ENCODE measurements around the gene C6orf15.
A peak's percentile ranks its signal among the peaks of the same experiment; 100 is the strongest.
"Not testable (repeated sequence)": the region's sequence is repeated elsewhere in the genome, so short reads cannot be mapped to it uniquely, and the experiment has no call there.

C6orf15 gene

DNA sequence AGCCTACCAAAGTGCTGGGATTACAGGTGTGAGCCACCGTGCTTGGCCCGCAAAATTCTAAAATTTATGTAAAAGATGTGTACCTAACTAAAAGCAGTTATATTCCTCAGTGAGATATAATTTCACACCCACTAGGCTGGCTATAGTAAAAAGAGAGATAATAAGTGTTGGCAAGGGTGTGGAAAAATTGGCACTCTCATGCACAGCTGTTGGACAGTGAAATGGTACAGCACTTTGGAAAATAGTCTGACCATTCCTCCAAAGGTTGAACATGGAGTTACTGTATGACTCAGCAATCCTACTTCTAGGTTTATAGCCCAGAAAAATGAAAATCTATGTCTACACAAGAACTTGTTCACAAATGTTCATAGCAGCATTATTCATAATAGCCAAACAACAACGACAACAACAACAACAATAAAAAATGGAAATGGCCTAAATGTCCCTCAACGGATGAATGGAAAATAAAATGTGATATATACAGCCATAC, 13.9 kb downstream of the C6orf15 start:
- no peak for DNase-seq

DNA sequence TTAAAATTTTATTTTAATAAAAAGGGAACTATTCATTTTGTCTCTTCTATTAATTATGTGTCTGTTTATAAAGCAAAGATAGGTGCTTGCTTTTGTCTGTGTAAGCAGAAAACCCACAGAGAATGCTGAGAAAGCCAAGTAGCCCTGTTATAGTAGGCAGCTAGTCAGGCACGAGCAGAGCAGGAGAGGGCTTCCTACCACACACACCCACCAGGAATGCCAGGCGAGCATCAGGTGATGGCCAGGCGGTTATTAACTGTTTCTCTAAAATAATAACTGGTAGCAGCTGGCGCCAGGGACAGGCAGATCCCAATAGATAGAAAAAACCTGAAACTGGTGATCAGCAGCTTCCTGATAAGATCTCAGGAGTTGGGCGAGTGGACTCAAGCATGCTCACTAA, 15.7 kb downstream of the C6orf15 start:
- DNase-seq: no peak

DNA sequence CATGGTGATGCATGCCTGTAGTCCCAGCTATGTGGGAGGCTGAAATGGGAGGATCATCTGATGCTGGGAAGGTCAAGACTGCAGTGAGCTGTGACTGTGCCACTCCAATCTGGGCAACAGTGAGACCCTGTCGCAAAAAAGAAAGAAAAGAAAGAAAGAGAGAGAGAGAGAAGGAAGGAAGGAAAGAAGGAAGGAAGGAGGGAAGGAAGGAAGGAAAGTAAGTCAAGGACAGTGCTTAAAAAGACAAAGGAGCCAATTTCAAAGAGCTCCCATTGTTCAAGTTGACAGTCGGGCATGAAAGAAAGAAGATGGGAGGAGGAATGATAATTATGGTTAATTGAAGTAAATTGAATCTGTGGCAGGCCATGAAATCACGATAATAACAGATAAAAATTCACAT, 16.2 kb downstream of the C6orf15 start:
- DNase-seq: no peak

DNA sequence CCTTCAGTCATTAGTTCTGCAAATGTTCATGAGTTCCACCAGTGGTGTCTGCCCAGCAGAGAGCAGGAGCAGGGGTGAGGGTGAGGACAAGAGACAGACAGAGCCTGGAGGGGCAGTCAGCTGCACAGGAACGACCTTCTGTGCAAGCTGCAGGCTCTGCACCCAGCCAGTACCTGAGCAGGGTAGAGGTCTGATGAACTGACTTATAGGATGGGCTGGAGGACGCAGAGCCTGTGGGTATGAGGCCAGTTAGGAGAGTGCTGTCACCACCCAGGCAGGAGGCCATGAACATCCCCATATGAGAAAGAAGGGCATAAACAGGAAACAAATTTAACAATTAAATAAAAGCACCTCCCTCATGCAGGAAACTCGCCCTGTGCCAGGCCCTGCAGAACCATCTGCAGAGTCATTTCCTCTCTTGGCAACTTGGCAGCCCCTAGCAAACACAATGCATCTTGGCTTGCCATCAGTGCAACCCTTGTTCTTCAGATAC, 17.9 kb downstream of the C6orf15 start:
- DNase-seq: no peak

DNA sequence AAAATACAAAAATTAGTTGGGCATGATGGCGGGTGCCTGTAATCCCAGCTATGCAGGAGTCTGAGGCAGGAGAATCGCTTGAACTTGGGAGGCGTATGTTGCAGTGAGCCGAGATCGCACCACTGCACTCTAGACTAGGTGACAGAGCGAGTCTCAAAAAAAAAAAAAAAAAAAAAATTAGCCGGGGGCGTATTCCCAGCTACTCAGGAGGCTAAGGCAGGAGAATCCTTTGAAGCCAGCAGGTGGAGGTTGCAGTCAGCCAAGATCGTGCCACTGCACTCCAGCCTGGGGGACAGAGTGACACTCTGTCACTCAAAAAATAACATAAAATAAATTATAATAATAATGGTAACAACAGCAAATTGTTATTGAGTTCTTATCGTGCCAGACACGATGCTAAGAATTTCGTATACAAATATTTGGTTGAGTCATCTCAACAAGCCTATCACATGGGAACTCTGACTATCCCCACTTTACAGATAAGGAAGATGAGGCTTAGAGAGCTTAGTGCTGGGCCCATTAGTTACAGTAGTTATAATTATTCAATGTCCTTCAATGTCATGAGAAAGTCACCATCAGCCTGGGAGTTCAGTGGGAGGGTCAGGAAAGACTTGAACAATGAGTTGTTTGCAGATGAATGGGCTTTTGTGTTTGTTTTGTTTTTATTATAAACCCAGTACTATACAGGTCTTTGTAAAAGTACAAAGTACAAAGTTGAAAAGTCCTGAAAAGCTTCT, 19.4 kb downstream of the C6orf15 start:
- DNase-seq: no peak

DNA sequence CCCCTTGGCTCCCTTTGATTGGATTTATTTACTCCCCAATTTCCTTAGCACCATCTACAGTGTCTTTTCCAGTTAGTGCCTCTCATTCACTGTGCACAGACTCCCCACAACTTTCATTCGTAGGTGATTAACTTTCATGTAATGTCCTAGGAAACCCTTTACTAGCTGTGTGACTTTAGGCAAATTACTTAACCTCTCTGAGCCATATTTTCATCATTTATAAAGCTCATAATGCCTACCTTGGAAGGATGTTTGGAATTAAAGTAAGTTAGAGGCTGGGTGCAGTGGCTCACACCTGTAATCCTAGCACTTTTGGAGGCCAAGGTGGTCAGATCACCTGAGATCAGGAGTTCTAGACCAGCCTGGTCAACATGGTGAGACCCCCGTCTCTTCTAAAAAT, 20.1 kb downstream of the C6orf15 start:
- DNase-seq: no peak

DNA sequence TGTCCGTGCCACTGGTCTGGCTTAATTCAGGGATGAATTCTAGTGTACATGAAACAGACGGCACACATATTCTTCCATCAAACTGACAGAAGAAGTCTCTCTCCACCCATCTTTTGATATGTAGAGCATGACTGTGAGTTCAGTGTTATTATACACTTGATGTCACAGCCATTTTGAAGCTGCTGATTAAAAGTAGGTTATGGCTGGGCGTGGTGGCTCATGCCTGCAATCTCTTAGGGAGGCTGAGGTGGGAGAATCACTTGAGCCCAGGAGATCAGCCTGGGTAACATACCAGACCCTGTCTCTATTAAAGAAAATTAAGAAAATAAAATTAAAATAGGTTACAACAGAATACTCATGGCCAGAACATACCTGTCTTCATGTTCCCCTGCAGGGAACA, 20.7 kb downstream of the C6orf15 start:
- no peak for DNase-seq

DNA sequence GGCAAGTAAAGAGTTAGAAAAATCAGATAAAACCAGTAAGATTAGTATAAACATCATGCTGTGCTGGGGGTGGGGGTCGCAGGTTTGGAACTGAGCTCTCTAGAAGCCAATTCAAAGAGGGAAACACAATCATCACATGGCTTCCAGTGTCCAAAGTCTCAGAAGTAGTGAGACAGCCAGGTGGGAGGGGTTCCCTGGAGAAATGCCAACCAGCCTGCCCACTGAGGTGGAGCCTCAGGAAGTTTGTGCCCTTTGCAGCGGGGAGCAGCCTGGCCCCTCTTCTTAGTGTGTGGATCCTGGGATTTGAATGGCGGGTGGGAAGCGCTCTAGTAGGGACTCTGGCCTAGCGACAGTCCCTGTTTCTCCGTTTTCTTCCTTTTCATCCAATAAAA, 21.4 kb downstream of the C6orf15 start:
- no peak for DNase-seq

DNA sequence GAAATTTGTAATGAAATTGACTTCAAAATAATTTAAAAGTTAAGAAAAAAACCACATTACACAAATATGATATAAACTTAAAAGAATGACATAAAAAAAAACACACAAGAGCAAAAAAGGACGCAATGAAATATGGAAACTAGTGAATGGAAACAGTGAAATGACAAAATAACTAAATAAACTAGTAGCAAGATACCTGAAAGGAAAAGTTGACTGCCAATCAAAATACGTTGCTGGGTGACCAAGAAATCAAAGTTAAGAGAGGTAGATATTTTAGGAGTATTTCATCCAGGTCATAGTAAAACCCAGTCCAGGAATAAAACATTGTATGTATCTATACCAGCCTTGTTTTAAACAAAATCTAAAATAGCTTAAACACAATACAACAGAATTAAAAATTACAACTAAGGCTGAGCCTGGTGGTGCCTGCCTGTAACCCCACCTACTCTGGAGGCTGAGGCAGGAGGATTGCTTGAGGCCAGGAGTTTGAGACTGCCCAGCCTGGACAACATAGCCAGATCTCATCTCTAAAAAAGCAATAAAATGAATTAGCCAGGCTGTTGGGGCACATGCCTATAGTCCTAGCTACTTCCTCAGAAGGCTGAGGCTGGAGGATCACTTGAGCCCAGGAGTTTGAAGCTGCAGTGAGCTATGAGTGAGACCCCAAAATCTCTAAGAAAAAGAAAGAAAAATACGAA, 22.0 kb downstream of the C6orf15 start:
- no peak for DNase-seq

DNA sequence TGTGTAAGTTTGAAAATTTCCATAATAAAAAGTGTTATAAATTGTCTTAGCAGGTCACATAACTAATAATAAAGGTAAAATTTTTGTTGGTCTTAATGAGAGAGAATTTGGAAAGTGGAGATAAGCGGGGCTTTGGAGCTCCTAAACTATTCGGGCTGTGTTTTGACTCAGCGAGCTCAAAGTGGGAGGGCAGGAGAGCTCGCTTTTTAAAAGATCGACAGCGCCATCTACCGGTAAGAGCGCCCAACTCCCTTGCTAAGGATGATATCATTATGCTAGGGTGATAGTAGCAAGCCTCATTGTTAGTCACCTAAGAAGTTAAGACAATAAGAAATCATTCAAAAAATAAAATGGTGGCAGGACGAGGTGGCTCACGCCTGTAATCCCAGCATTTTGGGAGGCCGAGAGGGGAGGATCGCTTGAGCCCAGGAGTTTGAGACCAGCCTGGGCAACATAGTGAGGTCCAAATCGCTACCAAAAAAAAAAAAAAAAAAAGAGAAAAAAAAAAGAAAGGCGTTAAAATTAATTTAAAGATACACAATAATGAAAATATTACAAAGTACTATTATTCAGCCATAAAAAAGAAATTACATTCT, 24.8 kb downstream of the C6orf15 start:
- peak; percentile 64 for DNase-seq

DNA sequence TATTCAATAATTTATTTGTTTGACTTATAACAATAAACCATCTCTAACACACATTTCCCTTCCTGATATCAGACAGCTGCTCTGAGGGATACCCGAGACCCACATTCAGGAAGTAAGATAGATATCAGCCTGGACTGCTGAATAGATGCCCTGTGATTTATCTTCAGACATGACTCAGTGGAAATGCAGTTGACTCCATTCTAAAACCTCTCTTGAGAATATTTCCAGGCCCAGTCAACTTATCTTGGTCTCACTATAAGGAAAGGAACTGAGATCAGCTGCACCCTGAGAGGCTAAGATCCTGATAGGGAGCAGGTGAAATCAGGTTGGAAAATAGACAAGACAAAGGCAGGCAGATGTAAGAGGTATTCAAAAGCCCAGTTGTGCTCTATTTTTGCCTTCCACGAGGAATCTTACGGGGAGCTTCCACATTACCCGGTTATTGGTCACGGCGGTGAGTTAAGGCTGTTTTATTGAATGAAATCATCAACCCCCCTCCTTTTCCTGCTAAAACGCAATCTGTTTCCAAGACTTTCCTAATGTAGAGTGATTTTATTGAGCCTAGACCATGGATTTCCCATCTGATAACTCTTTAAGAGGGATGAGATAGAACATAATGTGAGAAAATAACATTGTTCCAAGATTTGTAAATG, 25.5 kb downstream of the C6orf15 start:
- DNase-seq: no peak

DNA sequence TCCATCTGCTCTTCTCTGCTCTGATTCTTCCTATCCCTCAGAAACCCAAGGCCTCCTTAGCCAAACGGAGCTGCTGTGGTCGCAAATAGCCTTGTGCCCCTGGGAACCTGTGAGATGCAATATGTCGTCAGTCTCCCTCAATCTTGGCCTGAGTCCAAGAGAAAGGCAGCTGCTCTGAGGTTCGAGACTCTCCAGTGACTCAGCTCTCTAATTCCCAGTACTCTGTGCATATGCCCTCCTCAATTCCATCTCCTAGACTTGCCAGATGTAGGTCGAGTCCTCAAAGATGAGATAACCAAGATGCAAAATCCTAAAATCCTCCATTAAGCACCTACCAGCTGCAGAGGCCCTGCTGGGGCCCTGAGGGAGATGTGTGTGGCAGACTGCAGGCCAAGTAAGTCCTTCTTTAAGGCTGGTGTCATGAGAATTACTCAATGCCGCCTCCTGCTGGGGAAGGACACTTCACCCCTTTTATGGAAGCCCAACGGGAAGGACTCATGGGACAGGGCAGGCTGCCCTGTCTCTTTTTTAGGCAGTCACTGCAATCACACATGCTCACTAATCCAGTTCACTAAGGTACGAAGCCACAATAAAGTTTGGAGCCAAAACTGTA, 28.5 kb downstream of the C6orf15 start:
- no peak for DNase-seq

DNA sequence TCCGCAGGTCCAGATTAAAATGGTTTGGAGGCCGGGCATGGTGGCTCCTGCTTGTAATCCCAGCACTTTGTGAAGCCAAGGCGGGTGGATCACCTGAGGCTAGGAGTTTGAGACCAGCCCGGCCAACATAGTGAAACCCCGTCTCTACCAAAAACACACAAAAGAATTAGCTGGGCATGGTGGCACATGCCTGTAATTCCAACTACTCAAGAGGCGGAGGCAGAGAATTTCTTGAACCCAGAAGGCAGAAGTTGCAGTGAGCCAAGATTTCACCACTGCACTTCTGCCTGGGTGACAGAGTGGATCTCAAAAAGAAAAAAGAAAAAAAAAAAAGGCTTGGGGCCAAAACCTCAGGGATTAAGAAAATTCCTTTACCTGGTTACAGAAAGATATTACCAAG, 30.5 kb downstream of the C6orf15 start:
- DNase-seq: no peak

DNA sequence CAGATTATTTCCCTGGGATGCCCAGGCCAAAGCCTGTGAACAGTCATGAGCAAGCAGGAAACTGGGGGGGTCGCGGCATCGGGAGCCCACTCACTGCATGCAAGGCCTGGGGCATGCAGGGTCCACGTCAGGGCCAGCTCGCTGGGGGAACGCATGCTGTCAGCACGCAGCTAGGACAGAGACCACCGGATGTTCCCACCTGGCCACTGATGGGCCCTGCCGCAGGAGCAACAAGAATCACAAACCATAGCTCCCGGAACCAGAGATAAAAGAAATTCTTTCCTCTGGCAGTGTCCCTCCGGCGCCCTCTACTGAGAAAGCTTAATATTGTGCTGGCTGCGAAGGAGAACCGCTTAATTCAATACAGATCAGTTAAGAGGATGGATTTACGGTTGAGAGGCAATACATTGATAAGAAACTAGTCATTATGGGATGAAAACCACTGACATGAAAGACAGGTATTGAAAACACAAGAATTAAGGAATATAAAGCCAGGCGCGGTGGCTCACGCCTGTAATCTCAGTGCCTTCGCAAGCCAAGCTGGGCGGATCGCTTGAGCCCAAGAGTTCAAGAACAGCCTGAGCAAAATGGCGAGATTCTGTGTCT, 32.6 kb downstream of the C6orf15 start:
- DNase-seq: peak; percentile 52

DNA sequence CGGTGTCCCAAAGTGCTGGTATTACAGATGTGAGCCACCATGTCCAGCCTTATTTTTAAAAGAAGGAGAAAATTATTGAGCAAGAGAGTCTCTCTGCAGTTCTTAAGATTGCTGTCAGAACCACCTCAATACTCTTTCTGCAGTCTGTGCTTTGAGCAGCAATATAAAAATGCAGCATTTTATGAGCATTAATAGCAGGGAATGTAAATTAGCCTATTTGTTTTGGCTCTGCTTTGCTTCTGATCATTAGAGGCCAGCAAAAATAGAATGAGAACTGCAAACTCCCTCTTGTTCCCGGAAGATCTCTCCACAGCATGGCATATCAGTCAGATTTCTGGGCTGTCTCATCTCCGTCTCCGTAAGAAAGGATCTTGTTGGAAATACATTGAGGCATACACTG, 35.8 kb downstream of the C6orf15 start:
- DNase-seq: no peak

DNA sequence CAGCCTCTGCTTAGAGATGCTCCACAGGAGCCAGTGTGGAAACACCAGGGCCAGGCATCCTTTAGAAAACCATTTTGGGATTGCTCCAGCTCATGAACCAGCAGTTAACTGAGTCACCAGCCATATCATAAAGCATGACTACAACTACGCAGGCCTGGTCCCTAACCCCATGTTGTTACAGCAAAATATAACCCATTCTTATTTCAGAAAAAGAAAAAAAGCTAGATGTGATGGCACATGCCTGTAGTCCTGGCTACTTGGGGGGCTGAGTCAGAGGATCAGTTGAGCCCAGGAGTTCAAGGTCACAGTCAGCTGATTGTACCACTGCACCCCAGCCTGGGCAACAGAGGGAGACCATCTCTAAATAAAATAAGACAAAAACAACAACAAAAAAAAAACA, 36.8 kb downstream of the C6orf15 start:
- no peak for DNase-seq

DNA sequence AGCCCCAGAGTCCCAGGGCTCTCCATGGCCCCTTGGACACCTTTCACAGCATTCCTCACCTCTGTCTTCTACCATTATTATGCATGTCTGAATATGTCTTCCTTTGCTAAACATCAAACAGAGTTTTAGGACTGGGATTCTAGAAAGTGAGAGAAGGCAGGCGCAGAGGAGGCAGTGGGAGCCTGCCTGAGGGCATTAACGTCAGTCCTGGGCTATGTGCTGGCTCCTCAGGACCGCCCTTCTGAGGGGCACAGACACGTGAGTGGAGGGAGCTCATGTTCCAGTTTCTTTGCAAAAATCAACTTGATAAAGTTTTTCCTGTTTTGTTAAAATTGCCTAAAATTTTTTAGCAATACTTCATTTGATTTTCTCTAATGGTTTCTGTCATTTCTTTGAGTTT, 38.0 kb downstream of the C6orf15 start:
- DNase-seq: no peak

DNA sequence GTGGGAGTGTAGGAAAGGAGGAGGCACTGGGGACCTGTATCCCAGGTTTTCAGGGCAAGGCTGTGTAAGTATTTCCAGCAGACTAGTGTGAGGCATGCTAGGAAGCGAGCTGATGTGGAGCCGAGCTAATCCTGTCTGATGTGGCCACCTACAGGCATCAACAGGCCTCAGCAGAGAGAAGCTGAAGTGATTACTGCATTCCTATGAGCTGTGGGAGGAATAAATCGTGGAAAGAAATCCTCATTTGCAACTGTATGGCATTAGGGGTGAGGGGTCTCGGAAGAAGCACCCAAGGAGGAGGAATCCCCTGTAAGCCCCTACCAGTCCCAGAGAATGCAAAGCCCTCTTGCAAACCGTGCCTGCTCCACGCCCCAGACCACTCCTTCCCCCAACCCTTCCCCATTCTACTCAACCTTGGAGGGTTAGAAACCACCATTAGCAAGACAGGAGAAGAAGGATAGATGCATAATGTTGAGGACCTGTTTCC, 41.6 kb downstream of the C6orf15 start:
- DNase-seq: no peak

DNA sequence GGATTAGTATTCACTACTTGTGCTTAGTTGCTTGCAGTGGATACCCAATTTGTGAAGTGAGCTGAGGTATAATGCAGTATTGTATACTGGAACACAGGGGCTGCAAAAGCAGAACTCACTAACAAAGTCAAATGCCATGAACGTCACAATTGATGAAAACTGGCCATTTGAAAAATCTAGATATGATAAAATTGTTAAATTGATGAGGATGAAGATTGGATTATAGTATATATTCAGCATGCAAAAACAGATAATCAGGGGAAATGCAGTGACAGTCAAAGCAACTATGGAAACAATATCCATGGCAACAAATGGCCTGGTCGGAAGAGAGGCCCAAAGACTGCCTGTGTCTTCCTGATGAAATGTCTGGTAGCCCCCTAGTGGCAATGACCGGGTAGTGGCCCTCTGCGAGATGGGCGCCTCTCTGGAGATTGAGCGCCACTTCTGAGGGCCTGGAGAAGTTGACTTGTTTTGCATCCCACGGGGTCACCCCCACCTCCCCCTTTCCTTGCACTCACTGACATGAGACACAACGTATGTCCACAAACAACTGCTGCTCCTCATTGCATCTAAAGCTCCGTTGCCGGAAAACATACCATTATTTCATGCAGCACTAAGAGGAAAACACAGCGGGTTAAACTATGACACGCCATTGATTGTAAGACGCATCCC, 43.6 kb downstream of the C6orf15 start:
- DNase-seq: peak; percentile 13

DNA sequence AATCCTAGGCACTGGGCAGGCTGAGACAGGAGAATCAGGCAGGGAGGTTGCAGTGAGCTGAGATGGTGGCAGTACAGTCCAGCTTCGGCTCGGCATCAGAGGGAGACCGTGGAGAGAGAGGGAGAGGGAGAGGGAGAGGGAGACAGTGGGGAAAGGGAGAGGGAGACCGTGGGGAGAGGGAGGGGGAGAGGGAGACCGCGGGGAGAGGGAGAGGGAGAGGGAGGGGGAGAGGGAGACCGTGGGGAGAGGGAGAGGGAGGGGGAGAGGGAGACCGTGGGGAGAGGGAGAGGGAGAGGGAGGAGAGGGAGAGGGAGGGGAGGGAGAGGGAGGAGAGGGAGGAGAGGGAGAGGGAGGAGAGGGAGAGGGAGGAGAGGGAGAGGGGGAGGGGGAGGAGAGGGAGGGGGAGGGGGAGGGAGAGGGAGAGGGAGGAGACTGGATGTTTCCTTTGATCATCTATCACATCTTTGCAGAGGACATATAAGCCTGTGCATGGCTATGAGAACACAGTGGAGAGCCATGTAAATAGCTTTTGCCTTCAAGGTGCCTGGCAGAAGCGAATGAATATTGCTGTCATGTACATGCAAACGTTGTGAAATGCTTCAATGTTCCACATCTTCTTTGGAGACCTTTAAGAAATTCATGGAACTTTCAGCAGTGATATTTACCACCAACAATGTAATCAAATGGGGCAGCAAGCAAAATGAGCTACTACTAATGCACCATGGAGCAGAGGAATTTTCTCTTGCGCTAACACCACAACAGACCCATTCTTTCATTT, 44.3 kb downstream of the C6orf15 start:
- not testable (repeated sequence) for DNase-seq

DNA sequence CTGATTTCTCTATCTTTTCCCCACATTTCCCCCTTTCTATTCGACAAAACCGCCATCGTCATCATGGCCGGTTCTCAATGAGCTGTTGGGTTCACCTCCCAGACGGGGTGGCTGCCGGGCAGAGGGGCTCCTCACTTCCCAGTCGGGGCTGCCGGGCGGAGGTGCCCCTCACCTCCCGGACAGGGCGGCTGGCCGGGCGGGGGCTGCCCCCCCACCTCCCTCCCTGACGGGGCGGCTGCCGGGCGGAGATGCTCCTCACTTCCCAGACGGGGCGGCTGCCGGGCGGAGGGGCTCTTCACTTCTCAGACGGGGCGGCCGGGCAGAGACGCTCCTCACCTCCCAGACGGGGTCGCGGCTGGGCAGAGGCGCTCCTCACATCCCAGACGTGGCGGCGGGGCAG, 45.3 kb downstream of the C6orf15 start:
- not testable (repeated sequence) for DNase-seq
